GF-D8 (cell line): Measurements from ENCODE around the gene TOB1.
"Not testable (repeated sequence)": the region's sequence is repeated elsewhere in the genome, so short reads cannot be mapped to it uniquely, and the experiment has no call there.

Source experiments
- DNase-seq: peaks from one replicate; lab custom pipeline; 2025; lab: John Stamatoyannopoulos, UW

TOB1 gene

DNA sequence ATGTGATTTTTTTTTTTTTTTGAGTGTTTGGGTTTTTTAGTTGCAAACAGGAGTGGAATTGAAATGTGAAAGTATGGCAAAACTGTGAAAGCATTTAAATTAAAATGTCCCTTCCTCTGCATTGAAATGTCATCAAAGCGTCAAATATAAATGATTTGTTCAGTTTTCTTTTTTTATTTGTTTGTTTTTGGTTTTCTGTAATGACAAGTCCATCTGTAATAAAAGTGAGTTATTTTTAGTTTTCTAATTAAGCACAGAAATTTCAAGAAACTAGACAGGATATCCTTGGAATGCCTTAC lies 1.9 kb upstream of the TOB1 start:
- DNase-seq, result no peak

DNA sequence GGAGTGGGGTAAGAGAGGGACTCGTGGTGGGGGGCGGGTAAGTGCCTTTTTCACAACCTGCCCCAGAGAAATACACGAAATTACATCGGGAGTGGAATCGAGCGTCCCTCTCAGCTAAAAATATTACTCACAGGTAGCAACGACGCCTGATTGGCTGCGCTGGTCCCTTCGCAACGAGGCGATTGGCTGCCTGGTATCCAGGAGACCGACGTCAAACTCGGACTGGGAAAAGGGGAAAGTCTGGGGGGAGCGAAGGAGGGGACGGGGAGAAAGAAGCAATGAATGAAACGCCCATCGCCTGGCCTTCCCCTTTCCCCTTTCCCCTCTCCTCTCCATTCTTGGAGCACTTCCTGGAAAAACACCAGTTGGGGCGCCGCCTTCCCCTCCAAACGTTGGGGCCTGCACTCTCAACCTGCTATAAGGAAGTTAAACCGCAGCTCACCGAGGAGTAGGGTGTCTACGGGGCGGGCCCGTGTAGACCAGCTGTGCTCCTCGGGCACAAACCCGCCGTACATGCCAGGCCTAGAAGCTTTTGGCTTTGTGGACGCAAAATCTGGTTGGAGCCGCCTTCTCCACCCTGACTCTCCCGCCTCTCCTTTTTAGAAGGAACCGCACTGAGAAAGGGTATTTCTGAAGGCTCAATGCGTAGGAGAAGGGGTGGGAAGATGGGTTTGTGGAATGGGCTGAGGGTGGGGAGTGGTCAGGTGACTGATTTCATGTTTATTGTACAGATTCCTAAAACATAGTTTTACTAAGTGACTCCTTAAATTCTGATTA lies 1.4 kb upstream of the TOB1 start:
- DNase-seq, result peak; percentile 92

GRCh38 chr17:50866950-50867362 lies 802 bp upstream of the TOB1 start:
- DNase-seq, result no peak

- DNase-seq, result no peak
These were observed 290 bp downstream of the TOB1 start for GRCh38 chr17:50865868-50866260.

- DNase-seq, result peak; percentile 30
These were observed 890 bp downstream of the TOB1 start for GRCh38 chr17:50865060-50865867.

DNA sequence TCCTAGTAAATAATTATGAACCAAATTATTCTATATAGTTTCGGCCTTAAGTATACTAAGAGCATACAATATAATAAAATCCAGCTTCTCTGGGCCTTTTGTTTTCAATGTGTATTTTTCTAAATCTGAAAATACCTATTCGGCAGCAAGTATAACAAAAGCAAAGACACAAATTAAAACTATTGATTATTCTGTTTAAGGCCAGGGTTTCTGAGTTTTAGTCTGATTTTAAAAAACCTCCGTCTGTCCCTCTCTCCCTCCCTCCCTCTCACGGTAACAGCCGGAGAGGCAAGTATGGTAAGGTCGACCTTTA lies 1.5 kb downstream of the TOB1 start:
- DNase-seq, result no peak

- no peak for DNase-seq
These were observed 2.2 kb downstream of the TOB1 start for GRCh38 chr17:50863931-50864330.

DNA sequence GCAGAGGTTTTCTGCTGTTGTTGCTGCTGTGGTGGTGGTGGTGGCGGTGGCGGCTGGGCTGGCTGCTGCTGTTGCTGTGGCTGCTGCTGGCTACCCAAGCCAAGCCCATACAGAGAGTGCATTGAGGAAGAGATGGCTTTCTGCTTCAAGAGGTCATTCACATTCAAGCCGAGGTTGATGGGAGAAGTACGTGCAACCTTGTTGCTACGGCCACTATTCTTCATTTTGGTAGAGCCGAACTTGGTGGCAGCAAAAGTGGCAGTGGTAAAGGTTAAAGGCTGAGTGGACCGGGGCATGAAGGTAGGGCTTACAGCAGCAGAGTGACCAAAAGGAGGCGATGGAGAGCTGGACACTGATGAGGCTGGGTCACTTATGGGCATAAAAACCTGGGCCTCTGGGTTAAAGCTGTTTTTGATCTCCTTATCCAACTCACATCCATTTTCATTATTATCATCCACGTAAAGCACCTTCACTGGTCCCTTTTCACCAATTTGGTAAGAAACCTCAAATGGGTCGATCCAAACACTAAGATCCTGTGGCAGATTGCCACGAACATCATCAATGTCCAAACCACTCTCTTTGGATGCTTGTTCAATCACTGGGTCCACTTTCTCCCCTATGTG lies 2.8 kb downstream of the TOB1 start:
- DNase-seq, result no peak

- no peak for DNase-seq
These were observed 4.2 kb downstream of the TOB1 start for GRCh38 chr17:50861822-50862528.

DNA sequence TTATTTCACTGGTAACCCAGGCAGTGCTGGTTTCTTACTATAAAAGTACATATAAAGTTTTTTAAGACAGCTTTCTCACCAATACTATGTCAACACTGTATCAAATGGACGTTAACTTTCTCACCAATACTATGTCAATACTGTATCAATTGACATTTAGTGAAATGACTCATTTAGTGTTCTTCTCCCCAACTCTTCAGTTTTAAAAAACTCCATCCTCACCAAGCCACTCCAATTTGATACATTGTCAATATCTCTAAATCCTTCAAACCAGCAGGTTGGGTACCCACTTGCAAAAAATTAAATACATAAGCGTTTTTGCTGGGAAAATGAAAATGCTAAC lies 4.8 kb downstream of the TOB1 start:
- DNase-seq, result no peak

DNA sequence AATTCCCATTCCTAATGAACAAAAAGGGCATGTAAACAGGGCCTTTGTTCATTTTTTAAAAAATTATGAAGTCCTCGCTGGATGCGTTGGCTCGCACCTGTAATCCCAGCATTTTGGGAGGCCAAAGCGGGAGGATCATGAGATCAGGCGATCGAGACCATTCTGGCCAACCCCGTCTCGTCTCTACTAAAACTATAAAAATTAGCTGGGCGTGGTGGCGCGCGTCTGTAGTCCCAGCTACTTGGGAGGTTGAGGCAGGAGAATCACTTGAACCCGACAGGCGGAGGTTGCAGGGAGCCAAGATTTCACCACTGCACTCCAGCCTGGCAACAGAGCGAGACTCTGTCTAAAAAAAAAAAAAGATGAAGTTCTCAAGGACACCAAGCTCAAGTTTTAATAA lies 6.4 kb downstream of the TOB1 start:
- DNase-seq, result not testable (repeated sequence)

DNA sequence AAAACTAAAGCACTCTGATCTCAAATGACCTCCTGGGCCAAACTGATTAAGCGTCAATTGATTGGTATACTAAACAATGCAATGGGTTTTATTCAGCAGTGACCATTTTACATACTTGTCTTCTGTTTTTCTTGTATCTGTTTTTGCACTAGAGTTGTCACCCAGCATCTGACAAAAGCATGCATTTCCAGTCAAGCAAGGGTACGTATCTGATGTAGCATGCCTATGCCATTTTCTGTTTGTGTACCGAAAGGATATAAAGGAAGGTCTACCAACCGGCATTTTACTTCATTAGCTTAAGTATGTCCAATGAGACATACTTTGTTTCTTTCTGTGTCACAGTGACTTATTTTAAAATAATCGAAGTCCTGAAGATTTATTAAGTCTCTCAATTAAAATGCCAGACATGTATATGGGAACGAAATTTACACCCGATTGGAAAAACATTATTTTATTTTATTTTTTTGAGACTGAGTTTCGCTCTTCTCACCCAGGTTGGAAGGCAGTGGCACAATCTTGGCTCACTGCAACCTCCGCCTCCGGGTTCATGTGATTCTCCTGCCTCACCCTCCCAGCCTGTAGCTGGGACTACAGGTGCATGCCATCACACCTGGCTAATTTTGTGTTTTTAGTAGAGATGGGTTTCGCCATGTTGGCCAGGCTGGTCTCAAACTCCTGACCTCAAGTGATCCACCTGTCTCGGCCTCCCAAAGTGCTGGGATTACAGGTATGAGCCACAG lies 7.5 kb downstream of the TOB1 start:
- DNase-seq, result no peak

- no peak for DNase-seq
These were observed 9.7 kb downstream of the TOB1 start for GRCh38 chr17:50856431-50856830.

DNA sequence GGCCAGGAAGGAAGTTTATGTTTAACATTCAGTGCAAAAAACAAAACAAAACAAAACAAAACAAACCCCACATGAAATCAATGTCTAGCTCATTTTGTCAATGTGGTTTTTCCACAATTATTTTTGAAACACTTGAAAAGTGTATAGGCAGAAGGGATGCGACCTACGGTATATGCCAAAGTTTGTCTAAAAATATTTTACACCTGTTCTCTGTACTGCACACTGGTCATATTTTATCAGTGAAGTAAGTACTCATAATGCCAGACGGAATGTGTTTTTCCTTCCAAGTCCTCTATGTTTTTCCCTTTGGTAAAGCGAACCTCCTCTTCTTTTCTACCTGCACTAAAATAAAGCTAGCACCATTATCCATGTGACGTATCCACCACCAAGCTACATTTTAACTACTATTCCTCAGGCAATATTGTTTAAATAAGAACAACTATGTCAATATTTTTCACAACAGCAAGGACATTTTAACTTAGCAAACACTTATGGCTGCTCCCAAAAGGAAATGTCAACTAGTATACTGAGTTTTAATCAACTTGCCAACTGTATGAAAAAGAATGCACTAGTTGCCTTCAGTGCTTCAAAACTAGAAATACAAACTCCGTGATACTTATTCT lies 10.3 kb downstream of the TOB1 start:
- DNase-seq, result no peak

GRCh38 chr17:50853781-50854180 lies 12.4 kb downstream of the TOB1 start:
- DNase-seq, result no peak

- no peak for DNase-seq
These were observed 13.0 kb downstream of the TOB1 start for GRCh38 chr17:50853015-50853615.

- no peak for DNase-seq
These were observed 15.5 kb downstream of the TOB1 start for GRCh38 chr17:50850640-50851039.

- no peak for DNase-seq
These were observed 17.4 kb downstream of the TOB1 start for GRCh38 chr17:50848711-50849110.

GRCh38 chr17:50848039-50848438 lies 18.1 kb downstream of the TOB1 start:
- DNase-seq, result no peak

- no peak for DNase-seq
These were observed 18.6 kb downstream of the TOB1 start for GRCh38 chr17:50847566-50847965.
